Measurements from ENCODE around the gene GNG3.
A peak's percentile ranks its signal among the peaks of the same experiment; 100 is the strongest.
"Not testable (repeated sequence)": the region's sequence is repeated elsewhere in the genome, so short reads cannot be mapped to it uniquely, and the experiment has no call there.

Gene GNG3

GRCh38 chr11:62721994-62722393, 14.5 kb downstream of the GNG3 start:
- peaks cover 83% of the 10 kb centered on the region for H3K79me2 ChIP-seq (ENCODE audit: control insufficient read depth, insufficient read depth, low read length, unreplicated experiment)
- H3K27me3 ChIP-seq (ENCODE audit: insufficient read depth, low read length), result no peaks in the 10 kb centered on the region
- no peak overlapping the region for H3K27ac ChIP-seq (ENCODE audit: low read depth, low read length)
- H3K4me3 ChIP-seq (ENCODE audit: low read depth, low read length), result no peak overlapping the region
- H3K36me3 ChIP-seq (ENCODE audit: insufficient read depth, low read length), result peaks cover 72% of the 10 kb centered on the region
- peaks cover 17% of the 10 kb centered on the region for H3K4me1 ChIP-seq (ENCODE audit: control insufficient read depth, insufficient read depth, low read length, unreplicated experiment)
- H2AFZ ChIP-seq (ENCODE audit: low read length, unreplicated experiment), result no peak overlapping the region

- peaks cover 17% of the 10 kb centered on the region for H3K4me1 ChIP-seq (ENCODE audit: control insufficient read depth, insufficient read depth, low read length, unreplicated experiment)
- H3K27me3 ChIP-seq (ENCODE audit: insufficient read depth, low read length), result no peaks in the 10 kb centered on the region
- peaks cover 78% of the 10 kb centered on the region for H3K79me2 ChIP-seq (ENCODE audit: control insufficient read depth, insufficient read depth, low read length, unreplicated experiment)
- peaks cover 61% of the 10 kb centered on the region for H3K36me3 ChIP-seq (ENCODE audit: insufficient read depth, low read length)
- H3K27ac ChIP-seq (ENCODE audit: low read depth, low read length), result no peak overlapping the region
- H3K4me3 ChIP-seq (ENCODE audit: low read depth, low read length), result peak overlapping the region; percentile 99
- H2AFZ ChIP-seq (ENCODE audit: low read length, unreplicated experiment), result no peak overlapping the region
Observed at GRCh38 chr11:62724171-62724570, 16.7 kb downstream of the GNG3 start.

- Histone ChIP-seq H3K27me3 (ENCODE audit: insufficient read depth, low read length) (no peaks in the 10 kb centered on the region), H3K79me2 (ENCODE audit: control insufficient read depth, insufficient read depth, low read length, unreplicated experiment) (peaks cover 78% of the 10 kb centered on the region), H3K4me1 (ENCODE audit: control insufficient read depth, insufficient read depth, low read length, unreplicated experiment) (peaks cover 20% of the 10 kb centered on the region), H2AFZ (ENCODE audit: low read length, unreplicated experiment) (no peak overlapping the region), H3K36me3 (ENCODE audit: insufficient read depth, low read length) (peaks cover 51% of the 10 kb centered on the region), H3K27ac (ENCODE audit: low read depth, low read length) (peak overlapping the region; percentile 90), H3K4me3 (ENCODE audit: low read depth, low read length) (peak overlapping the region; percentile 99)
Observed at GRCh38 chr11:62725646-62726045, 18.2 kb downstream of the GNG3 start.

GRCh38 chr11:62726156-62726914, 18.9 kb downstream of the GNG3 start:
- Histone ChIP-seq H3K36me3 (ENCODE audit: insufficient read depth, low read length) (peaks cover 45% of the 10 kb centered on the region), H3K4me3 (ENCODE audit: low read depth, low read length) (peak overlapping the region; percentile 99), H3K27ac (ENCODE audit: low read depth, low read length) (peak overlapping the region; percentile 90), H3K79me2 (ENCODE audit: control insufficient read depth, insufficient read depth, low read length, unreplicated experiment) (peaks cover 76% of the 10 kb centered on the region), H3K27me3 (ENCODE audit: insufficient read depth, low read length) (no peaks in the 10 kb centered on the region), H3K4me1 (ENCODE audit: control insufficient read depth, insufficient read depth, low read length, unreplicated experiment) (peaks cover 20% of the 10 kb centered on the region), H2AFZ (ENCODE audit: low read length, unreplicated experiment) (peak overlapping the region; percentile 19)

- H2AFZ ChIP-seq (ENCODE audit: low read length, unreplicated experiment), result peak overlapping the region; percentile 19
- peaks cover 75% of the 10 kb centered on the region for H3K79me2 ChIP-seq (ENCODE audit: control insufficient read depth, insufficient read depth, low read length, unreplicated experiment)
Observed at GRCh38 chr11:62726915-62727164, 19.4 kb downstream of the GNG3 start.

GRCh38 chr11:62727165-62727871, 19.8 kb downstream of the GNG3 start, which contains the start of gene HNRNPUL2:
TSS of gene HNRNPUL2 (minus strand) at chr11:62727457. CDS start at chr11:62727156, 301 bp downstream.
- Histone ChIP-seq H3K27ac (ENCODE audit: low read depth, low read length) (peak within 1 kb of the TSS; percentile 90), H3K36me3 (ENCODE audit: insufficient read depth, low read length) (peaks cover 35% of the 10 kb centered on the region), H2AFZ (ENCODE audit: low read length, unreplicated experiment) (peak within 1 kb of the TSS; percentile 98), H3K79me2 (ENCODE audit: control insufficient read depth, insufficient read depth, low read length, unreplicated experiment) (peaks cover 70% of the 10 kb centered on the region), H3K4me3 (ENCODE audit: low read depth, low read length) (peak within 1 kb of the TSS; percentile 99), H3K4me1 (ENCODE audit: control insufficient read depth, insufficient read depth, low read length, unreplicated experiment) (peaks cover 20% of the 10 kb centered on the region), H3K27me3 (ENCODE audit: insufficient read depth, low read length) (no peaks in the 10 kb centered on the region)

More at GRCh38 chr11:62726915-62727164, 19.4 kb downstream of the GNG3 start:
- peak overlapping the region; percentile 99 for H3K4me3 ChIP-seq (ENCODE audit: low read depth, low read length)
- no peaks in the 10 kb centered on the region for H3K27me3 ChIP-seq (ENCODE audit: insufficient read depth, low read length)
- H3K27ac ChIP-seq (ENCODE audit: low read depth, low read length), result peak overlapping the region; percentile 90
- peaks cover 20% of the 10 kb centered on the region for H3K4me1 ChIP-seq (ENCODE audit: control insufficient read depth, insufficient read depth, low read length, unreplicated experiment)
- H3K36me3 ChIP-seq (ENCODE audit: insufficient read depth, low read length), result peaks cover 40% of the 10 kb centered on the region

GRCh38 chr11:62727872-62728170, 20.3 kb downstream of the GNG3 start:
- Histone ChIP-seq H3K4me3 (ENCODE audit: low read depth, low read length) (peak overlapping the region; percentile 99), H3K79me2 (ENCODE audit: control insufficient read depth, insufficient read depth, low read length, unreplicated experiment) (peaks cover 65% of the 10 kb centered on the region), H2AFZ (ENCODE audit: low read length, unreplicated experiment) (peak overlapping the region; percentile 98), H3K27ac (ENCODE audit: low read depth, low read length) (peak overlapping the region; percentile 90), H3K36me3 (ENCODE audit: insufficient read depth, low read length) (peaks cover 30% of the 10 kb centered on the region), H3K4me1 (ENCODE audit: control insufficient read depth, insufficient read depth, low read length, unreplicated experiment) (peaks cover 20% of the 10 kb centered on the region), H3K27me3 (ENCODE audit: insufficient read depth, low read length) (no peaks in the 10 kb centered on the region)

GRCh38 chr11:62728171-62728988, 20.9 kb downstream of the GNG3 start, which contains the start of gene TTC9C:
TSS of gene TTC9C (plus strand) at chr11:62728486. CDS start at chr11:62728849, 363 bp downstream.
- Histone ChIP-seq H3K27ac (ENCODE audit: low read depth, low read length) (peak within 1 kb of the TSS; percentile 90), H2AFZ (ENCODE audit: low read length, unreplicated experiment) (peak within 1 kb of the TSS; percentile 98), H3K79me2 (ENCODE audit: control insufficient read depth, insufficient read depth, low read length, unreplicated experiment) (peaks cover 64% of the 10 kb centered on the region), H3K4me1 (ENCODE audit: control insufficient read depth, insufficient read depth, low read length, unreplicated experiment) (peaks cover 20% of the 10 kb centered on the region), H3K27me3 (ENCODE audit: insufficient read depth, low read length) (no peaks in the 10 kb centered on the region), H3K36me3 (ENCODE audit: insufficient read depth, low read length) (peaks cover 29% of the 10 kb centered on the region), H3K4me3 (ENCODE audit: low read depth, low read length) (peak within 1 kb of the TSS; percentile 99)

- H3K27ac ChIP-seq (ENCODE audit: low read depth, low read length); H3K4me1 ChIP-seq (ENCODE audit: control insufficient read depth, insufficient read depth, low read length, unreplicated experiment); H3K27me3 ChIP-seq (ENCODE audit: insufficient read depth, low read length); H2AFZ ChIP-seq (ENCODE audit: low read length, unreplicated experiment): not testable (repeated sequence)
- Histone ChIP-seq H3K4me3 (ENCODE audit: low read depth, low read length) (peak overlapping the region; percentile 99), H3K79me2 (ENCODE audit: control insufficient read depth, insufficient read depth, low read length, unreplicated experiment) (peaks cover 47% of the 10 kb centered on the region), H3K36me3 (ENCODE audit: insufficient read depth, low read length) (peaks cover 15% of the 10 kb centered on the region)
Observed at GRCh38 chr11:62730076-62730475, 22.6 kb downstream of the GNG3 start.

GRCh38 chr11:62732830-62733229, 25.4 kb downstream of the GNG3 start:
- Histone ChIP-seq H2AFZ (ENCODE audit: low read length, unreplicated experiment) (no peak overlapping the region), H3K4me3 (ENCODE audit: low read depth, low read length) (no peak overlapping the region), H3K27me3 (ENCODE audit: insufficient read depth, low read length) (no peaks in the 10 kb centered on the region), H3K79me2 (ENCODE audit: control insufficient read depth, insufficient read depth, low read length, unreplicated experiment) (peaks cover 28% of the 10 kb centered on the region), H3K36me3 (ENCODE audit: insufficient read depth, low read length) (peaks cover 8% of the 10 kb centered on the region), H3K4me1 (ENCODE audit: control insufficient read depth, insufficient read depth, low read length, unreplicated experiment) (peaks cover 8% of the 10 kb centered on the region), H3K27ac (ENCODE audit: low read depth, low read length) (no peak overlapping the region)
